NB4 (cell line): ENCODE data around the gene CNTNAP2.

Source experiments
- DNase-seq: peaks from one replicate; pipeline ENCODE4 v3.0.0; 2010; ENCODE audit warnings: low read depth
- H3K4me3 ChIP-seq: one replicate; pipeline ENCODE4 v1.5.1; 2011; ENCODE audit warnings: mild to moderate bottlenecking, low read depth, low read length, moderate library complexity
- CTCF ChIP-seq: IDR thresholded peaks from one replicate; pipeline ENCODE4 v1.5.1; 2012; ENCODE audit warnings: low read depth, low read length
- MYC ChIP-seq: IDR thresholded peaks from 2 replicates; pipeline ENCODE4 v1.6.1; 2011; ENCODE audit warnings: low read depth, low read length
- POLR2A ChIP-seq: IDR thresholded peaks from 2 replicates; pipeline ENCODE4 v1.6.1; 2011; ENCODE audit warnings: mild to moderate bottlenecking; ENCODE audit not compliant: insufficient read length; ENCODE audit errors: extremely low read depth
- TF ChIP-seq, protein P1 (sequence below): IDR thresholded peaks from 2 replicates; pipeline ENCODE4 v1.6.1; 2011; ENCODE audit warnings: low read depth, low read length

Gene CNTNAP2

DNA sequence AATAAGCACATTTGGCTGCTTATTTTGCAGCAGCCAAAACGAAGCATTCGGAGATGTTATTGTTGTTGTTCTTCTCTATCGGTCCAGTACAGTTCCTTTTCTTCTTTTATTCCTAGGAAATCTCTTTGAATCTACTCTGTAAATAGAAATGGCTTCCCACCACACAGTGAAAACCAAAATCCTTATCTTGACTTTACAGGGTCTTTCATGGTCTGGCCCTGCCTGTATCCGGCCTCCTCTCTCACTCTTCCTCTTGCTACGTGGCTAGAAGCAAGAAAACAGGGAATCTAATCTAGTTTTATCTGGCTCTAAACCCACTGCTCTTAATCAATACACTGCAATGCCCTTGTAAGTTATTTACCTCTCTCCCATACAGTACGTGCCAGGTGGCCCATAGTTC lies 1547.9 kb downstream of the CNTNAP2 start:
- H3K4me3 ChIP-seq, result no peak overlapping the region
- no peak for DNase-seq
- no peak for TF ChIP-seq MYC
- TF ChIP-seq POLR2A, result no peak
- TF ChIP-seq, protein P1, sequence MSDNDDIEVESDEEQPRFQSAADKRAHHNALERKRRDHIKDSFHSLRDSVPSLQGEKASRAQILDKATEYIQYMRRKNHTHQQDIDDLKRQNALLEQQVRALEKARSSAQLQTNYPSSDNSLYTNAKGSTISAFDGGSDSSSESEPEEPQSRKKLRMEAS, result no peak
- no peak for TF ChIP-seq CTCF

- DNase-seq, result no peak
- H3K4me3 ChIP-seq, result no peak overlapping the region
- TF ChIP-seq CTCF, result no peak
- no peak for TF ChIP-seq POLR2A
- no peak for TF ChIP-seq MYC
- TF ChIP-seq, protein P1, result no peak
Measured at GRCh38 chr7:147670759-147671158, 1554.2 kb downstream of the CNTNAP2 start.

DNA sequence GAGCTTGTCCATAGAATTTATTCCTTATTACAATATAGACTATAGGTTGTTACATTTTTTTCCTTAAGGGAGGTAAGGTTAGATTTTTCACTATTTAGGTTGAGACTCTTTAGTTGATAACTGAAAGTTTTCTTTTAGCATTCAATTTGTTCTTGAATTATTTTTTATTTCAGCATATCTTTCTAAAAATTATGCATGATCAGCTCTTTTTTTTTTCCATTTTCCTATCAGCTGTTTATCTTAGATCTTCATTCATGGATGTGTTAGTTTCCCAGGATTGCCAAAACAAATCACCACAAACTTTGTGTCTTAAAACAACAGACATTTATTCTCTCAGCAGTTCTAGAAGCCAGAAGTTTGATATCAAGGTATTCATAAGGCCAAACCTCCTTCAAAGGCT lies 1558.1 kb downstream of the CNTNAP2 start:
- H3K4me3 ChIP-seq, result no peak overlapping the region
- DNase-seq, result no peak
- TF ChIP-seq MYC, result no peak
- TF ChIP-seq, protein P1, result no peak

GRCh38 chr7:147678943-147679342 lies 1562.3 kb downstream of the CNTNAP2 start:
- no peak overlapping the region for H3K4me3 ChIP-seq

DNA sequence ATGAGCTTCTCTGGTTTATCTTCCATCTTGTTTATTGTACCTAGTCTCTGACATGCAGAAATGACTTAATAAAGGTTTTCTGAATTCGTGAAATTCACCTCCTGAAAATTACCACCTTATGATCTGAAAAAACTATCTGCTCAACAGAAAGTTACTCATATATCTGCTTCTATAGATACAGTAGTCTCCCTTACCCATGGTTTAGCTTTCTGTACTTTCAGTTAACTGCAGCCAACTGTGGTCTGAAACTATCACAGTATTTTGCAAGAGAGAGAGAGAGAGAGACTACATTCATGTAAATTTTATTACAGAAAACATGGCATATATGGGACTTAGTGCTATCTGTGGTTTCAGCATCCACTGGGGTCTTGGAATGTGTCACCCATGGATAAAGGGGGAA lies 1564.9 kb downstream of the CNTNAP2 start:
- no peak for DNase-seq
- no peak overlapping the region for H3K4me3 ChIP-seq
- TF ChIP-seq CTCF (no peak), MYC (no peak), POLR2A (no peak)
- TF ChIP-seq, protein P1, result no peak

More at GRCh38 chr7:147678943-147679342, 1562.3 kb downstream of the CNTNAP2 start:
- no peak for TF ChIP-seq MYC
- TF ChIP-seq, protein P1, result no peak
- no peak for TF ChIP-seq CTCF
- TF ChIP-seq POLR2A, result no peak
- DNase-seq, result no peak

GRCh38 chr7:147700702-147701101 lies 1584.1 kb downstream of the CNTNAP2 start:
- H3K4me3 ChIP-seq, result no peak overlapping the region
- TF ChIP-seq MYC (no peak), CTCF (no peak), POLR2A (no peak)
- TF ChIP-seq, protein P1, result no peak
- no peak for DNase-seq
